SK-N-MC (cell line): ENCODE results near the gene TMCO2.

Experiments used
- EZH2 ChIP-seq: fragments of 200-600 bp; sonication (generic); IDR thresholded peaks from one replicate; pipeline ENCODE4 v1.6.1; 2017; ENCODE audit warnings: antibody characterized with exemption
- FOXP2 ChIP-seq: optimal IDR thresholded peaks from 2 replicates; pipeline ENCODE3; 2011; ENCODE audit warnings: mild to moderate bottlenecking, moderate library complexity; ENCODE audit not compliant: insufficient read depth; ENCODE audit errors: extremely low read length, control extremely low read depth
- POLR2AphosphoS5 ChIP-seq: IDR thresholded peaks from 2 replicates; pipeline ENCODE4 v1.6.1; 2012; ENCODE audit warnings: mild to moderate bottlenecking, low read depth, low read length, borderline replicate concordance

DNA sequence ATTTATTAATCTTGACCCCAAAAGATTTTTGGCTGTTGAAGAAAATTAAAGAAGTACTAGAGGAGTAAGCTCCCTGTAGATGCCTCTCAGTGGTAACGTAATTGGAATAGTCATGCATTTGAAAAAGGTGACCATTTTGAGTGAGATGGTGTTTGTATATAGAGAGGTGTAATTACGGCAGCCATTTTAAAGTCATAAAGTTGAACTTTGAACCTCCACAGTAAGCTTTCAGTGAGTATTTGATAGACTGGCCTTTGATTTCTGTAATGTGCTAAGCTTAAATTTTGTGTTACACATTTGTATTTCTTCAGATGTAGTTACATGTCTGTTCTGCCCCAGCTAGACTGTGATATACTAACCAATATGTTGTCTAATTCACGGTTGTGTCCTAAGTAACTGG is 21.5 kb upstream of the TMCO2 start:
- TF ChIP-seq POLR2AphosphoS5, result no peak
- TF ChIP-seq EZH2, result no peak
- no peak for TF ChIP-seq FOXP2
